BJ (cell line): ENCODE data around the gene TMEM209. TPM values are rescaled to one million over a fixed set of nuclear protein-coding genes. Genes with fewer than 3 reads are reported as not detected.
"Not testable (repeated sequence)": the region's sequence is repeated elsewhere in the genome, so short reads cannot be mapped to it uniquely, and the experiment has no call there.

ENCODE experiments used
- CTCF ChIA-PET: fragments of 350-600 bp; formaldehyde crosslinking; extraction: SDS; loops from one replicate; lab custom pipeline; 2021; ENCODE audit warnings: antibody characterized with exemption, inconsistent platforms; lab: Yijun Ruan, JAX
- POLR2A ChIA-PET: fragments of 300-600 bp; sonication (Branson Sonifier 250); formaldehyde crosslinking; extraction: SDS; loops from one replicate; lab custom pipeline; 2021; ENCODE audit warnings: antibody characterized with exemption; lab: Charles Lee
- DNase-seq: peaks from one replicate; pipeline ENCODE4 v3.0.0-alpha.2; 2011; ENCODE audit warnings: low read depth
- H3K27me3 ChIP-seq: 2 replicates; pipeline ENCODE4 v1.6.0; 2011; ENCODE audit warnings: low read length; ENCODE audit not compliant: control insufficient read depth, insufficient read depth
- H3K36me3 ChIP-seq: 2 replicates; pipeline ENCODE4 v1.5.1; 2011; ENCODE audit warnings: low read length; ENCODE audit not compliant: control insufficient read depth, insufficient read depth
- H3K4me3 ChIP-seq: 2 replicates; pipeline ENCODE4 v1.5.1; 2011; ENCODE audit warnings: low read depth, mild to moderate bottlenecking, control low read depth, low read length
- CTCF ChIP-seq: IDR thresholded peaks from 2 replicates; pipeline ENCODE4 v1.5.1; 2011; ENCODE audit warnings: low read depth, mild to moderate bottlenecking, control low read depth, inconsistent platforms, low read length, moderate library complexity; ENCODE audit not compliant: insufficient read depth
- polyA plus RNA-seq: library from polyadenylated mRNA; depleted of rRNA; stranded (reverse); fragments of >200 nt; gene quantifications from 2 replicates; pipeline ENCODE4 v1.2.3, GENCODE V29; 2011

TMEM209 gene
- polyA plus RNA-seq, 1 experiment: 15.5 TPM

DNA sequence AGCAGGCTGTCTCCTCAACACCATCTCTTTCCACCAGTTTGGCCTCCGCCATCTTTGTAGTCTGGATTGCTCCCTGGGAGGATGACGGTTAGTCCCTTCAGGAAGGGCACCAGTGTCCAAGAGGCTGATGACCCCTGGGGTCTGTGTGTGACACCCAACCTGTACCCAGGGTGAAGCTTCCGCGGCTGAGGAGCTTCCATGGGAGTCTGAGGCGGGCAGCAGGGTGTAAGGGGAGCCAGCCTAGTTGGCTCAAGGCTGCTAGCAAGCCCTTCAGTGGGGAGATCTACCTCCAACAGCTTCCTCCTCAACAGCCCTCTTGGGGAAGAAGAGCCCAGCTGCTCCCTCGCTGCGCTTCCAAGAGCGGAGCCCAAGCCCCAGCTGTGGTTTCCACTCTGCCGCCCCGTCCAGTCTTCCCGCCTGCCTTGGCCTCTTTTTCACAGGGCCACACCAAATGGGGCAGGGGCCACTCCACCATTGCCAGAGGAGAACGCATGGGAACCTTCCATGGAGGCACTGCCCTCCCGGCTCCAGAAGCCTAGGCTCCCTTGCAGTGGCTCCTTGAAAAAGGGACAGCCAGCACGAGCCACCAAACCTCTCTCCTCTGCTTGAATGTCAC lies 57.4 kb downstream of the TMEM209 start:
- CTCF ChIA-PET: no interaction called here
- TF ChIP-seq CTCF: no peak
- no peak overlapping the region for H3K4me3 ChIP-seq
- no peaks in the 10 kb centered on the region for H3K36me3 ChIP-seq
- no peak for DNase-seq
- no peaks in the 10 kb centered on the region for H3K27me3 ChIP-seq
- POLR2A ChIA-PET: no interaction called here

DNA sequence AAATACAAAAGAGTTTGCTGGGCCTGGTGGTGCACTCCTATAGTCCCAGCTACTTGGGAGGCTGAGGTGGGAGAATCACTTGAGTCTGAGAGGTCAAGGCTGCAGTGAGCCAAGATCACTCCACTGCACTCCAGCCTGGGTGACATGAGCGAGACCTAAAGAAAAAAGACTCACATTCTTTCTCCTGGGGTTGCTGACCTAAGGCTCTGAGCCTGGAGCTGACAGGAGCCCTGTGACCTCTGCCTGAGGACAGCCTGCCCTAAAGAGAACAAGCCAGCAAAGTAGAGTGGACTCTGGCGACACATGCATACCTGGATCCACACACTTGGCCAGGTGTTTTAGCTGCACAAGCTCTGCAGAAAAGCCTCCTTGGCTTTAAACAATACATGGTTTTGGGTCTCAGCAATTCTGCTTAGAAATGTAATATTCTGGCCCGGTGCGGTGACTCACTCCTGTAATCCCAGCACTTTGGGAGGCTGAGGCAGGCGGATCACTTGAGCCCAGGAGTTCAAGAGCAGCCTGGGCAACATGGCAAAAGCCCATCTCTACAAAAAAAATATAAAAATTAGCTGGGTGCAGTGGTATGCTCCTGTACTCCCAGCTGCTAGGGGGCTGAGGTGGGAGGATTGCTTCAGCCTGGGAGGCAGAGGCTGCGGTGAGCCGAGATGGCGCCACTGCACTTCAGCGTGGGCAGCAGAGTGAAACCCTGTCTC lies 58.4 kb downstream of the TMEM209 start:
- POLR2A ChIA-PET: no interaction called here
- TF ChIP-seq CTCF: no peak
- no peak overlapping the region for H3K4me3 ChIP-seq
- H3K27me3 ChIP-seq: no peaks in the 10 kb centered on the region
- no peaks in the 10 kb centered on the region for H3K36me3 ChIP-seq
- DNase-seq: no peak
- CTCF ChIA-PET: no interaction called here

DNA sequence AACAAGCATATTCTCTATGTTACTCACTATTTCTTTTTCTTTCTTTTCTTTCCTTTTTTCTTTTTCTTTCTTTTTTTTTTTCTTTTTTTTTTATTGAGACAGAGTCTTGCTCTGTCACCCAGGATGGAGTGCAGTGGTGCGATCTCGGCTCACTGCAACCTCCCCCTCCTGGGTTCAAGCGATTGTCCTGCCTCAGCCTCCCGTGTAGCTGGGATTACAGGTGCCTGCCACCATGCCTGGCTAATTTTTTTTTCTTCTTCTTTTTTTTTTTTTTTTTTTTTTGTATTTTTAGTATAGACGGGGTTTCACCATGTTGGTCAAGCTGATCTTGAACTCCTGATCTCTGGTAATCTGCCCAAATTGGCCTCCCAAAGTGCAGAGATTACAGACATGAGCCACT lies 59.1 kb downstream of the TMEM209 start:
- H3K4me3 ChIP-seq, POLR2A ChIA-PET, H3K36me3 ChIP-seq, CTCF ChIA-PET, DNase-seq, H3K27me3 ChIP-seq: not testable (repeated sequence)

DNA sequence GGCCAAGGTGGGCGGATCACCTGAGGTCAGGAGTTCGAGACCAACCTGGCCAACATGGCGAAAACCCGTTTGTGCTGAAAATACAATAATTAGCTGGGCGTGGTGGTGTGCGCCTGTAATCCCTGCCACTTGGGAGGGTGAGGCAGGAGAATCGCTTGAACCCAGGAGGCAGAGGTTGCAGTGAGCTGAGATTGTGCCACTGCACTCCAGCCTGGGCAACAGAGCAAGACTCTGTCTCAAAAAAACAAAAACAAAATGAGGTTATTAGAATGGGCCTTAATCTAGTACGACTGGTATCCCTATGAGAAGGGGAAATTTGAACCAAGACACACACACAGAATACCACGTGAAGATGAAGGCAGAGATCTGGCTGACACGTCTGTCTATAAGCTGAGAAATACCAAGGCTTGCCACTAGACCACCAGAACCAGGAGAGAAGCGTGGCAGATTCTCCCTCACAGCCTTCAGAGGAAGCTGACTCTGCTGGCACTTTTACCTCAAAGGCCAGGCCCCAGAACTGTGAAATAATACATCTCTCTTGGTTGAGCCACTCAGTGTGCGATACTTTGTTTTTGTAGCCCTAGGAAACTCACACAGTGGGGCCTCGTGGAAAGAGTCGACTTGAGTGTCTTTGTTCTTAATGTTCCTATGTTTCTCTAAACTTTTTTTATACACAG lies 59.6 kb downstream of the TMEM209 start:
- H3K36me3 ChIP-seq: no peaks in the 10 kb centered on the region
- ChIA-PET POLR2A (no interaction called here), CTCF (no interaction called here)
- no peak for DNase-seq
- TF ChIP-seq CTCF: no peak
- no peaks in the 10 kb centered on the region for H3K27me3 ChIP-seq
- H3K4me3 ChIP-seq: no peak overlapping the region

- H3K27me3 ChIP-seq: no peaks in the 10 kb centered on the region
- H3K36me3 ChIP-seq: peaks cover 1% of the 10 kb centered on the region; the same call in 1 of the 2 replicates
- no peak for TF ChIP-seq CTCF
- no peak overlapping the region for H3K4me3 ChIP-seq
- ChIA-PET CTCF (no interaction called here), POLR2A (interaction anchor here (0.7 kb wide), 1 partner anchor 10 kb away, joined by 4 read pairs; no protein-coding TSS in a partner anchor)
- DNase-seq: peak; percentile 51
These were observed 60.7 kb downstream of the TMEM209 start for GRCh38 chr7:130144312-130145171.
